Right lobe of liver (tissue), 4 donors: ENCODE data around the gene HARS2.

Experiments used
- POLR2A ChIP-seq: fragments of 450-650 bp; IDR thresholded peaks from one replicate; pipeline ENCODE4 v1.6.1; 2017; ENCODE audit warnings: antibody characterized with exemption, mild to moderate bottlenecking
- TF ChIP-seq, protein P1 (sequence below), 4 donors: fragments of 200-600 bp in 3 of 4; fragments of 450-650 bp in 1 of 4; IDR thresholded peaks; one replicate each; pipeline versions ENCODE4 v1.5.1 to v1.8.0; 2016 to 2022; ENCODE audit warnings: antibody characterized with exemption in 4 of 4, mild to moderate bottlenecking in 2 of 4
- donor health status: DM: no; HTN: no; CAD: no.
- donor health status: DM: no; HTN: no; CAD: no.
- donor health status: DM: no; HTN: yes; CAD: no.

DNA sequence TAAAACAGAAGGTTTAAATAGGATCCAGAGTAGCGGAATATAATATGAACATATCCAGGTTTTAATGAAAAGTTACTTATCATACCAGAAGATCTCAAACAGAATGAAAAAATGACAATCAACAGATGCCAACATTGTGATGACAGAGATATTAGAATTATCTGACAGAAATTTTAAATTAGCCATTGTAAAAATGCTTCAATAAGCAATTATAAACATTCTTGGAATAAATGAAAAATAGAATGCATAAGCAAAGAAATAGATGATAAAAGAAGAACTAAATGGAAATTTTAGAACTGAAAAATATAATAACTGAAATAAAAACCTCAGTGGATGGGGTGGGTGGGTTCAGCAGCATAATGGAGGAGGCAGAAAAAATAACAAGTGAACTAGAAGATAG is 46.2 kb downstream of the HARS2 start:
- TF ChIP-seq, protein P1, sequence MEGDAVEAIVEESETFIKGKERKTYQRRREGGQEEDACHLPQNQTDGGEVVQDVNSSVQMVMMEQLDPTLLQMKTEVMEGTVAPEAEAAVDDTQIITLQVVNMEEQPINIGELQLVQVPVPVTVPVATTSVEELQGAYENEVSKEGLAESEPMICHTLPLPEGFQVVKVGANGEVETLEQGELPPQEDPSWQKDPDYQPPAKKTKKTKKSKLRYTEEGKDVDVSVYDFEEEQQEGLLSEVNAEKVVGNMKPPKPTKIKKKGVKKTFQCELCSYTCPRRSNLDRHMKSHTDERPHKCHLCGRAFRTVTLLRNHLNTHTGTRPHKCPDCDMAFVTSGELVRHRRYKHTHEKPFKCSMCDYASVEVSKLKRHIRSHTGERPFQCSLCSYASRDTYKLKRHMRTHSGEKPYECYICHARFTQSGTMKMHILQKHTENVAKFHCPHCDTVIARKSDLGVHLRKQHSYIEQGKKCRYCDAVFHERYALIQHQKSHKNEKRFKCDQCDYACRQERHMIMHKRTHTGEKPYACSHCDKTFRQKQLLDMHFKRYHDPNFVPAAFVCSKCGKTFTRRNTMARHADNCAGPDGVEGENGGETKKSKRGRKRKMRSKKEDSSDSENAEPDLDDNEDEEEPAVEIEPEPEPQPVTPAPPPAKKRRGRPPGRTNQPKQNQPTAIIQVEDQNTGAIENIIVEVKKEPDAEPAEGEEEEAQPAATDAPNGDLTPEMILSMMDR (IDR thresholded peaks at IDR 0.05): no peak
- TF ChIP-seq POLR2A: no peak
